GM23338 (cell line): ENCODE results near the gene FAM111B. TPM values are rescaled to one million over a fixed set of nuclear protein-coding genes. Genes with fewer than 3 reads are reported as not detected.
A peak's percentile ranks its signal among the peaks of the same experiment; 100 is the strongest.

ENCODE experiments used
- ATAC-seq: fragments of 200-7000 bp; cut with Tn5 transposase; 3 replicates; pipeline ENCODE4 v1.9.1; 2020
- DNase-seq: peaks from one replicate; pipeline ENCODE4 v3.0.0-alpha.2; 2015; ENCODE audit warnings: low spot score
- H2AFZ ChIP-seq: fragments of 200-600 bp; sonication (generic); 2 replicates; pipeline ENCODE4 v1.8.0; 2016; ENCODE audit warnings: antibody characterized with exemption, mild to moderate bottlenecking, moderate library complexity
- H3F3A ChIP-seq: fragments of 200-600 bp; sonication (generic); replicated peaks from 2 replicates; pipeline ENCODE4 v1.8.0; 2017; ENCODE audit warnings: antibody characterized with exemption, mixed run types, low read depth
- H3K27ac ChIP-seq: fragments of 200-600 bp; sonication (generic); 2 replicates; pipeline ENCODE4 v1.6.1; 2016; ENCODE audit warnings: low read depth
- H3K27me3 ChIP-seq: fragments of 200-600 bp; sonication (generic); 2 replicates; pipeline ENCODE4 v1.8.0; 2016; ENCODE audit warnings: mild to moderate bottlenecking, mixed run types, moderate library complexity; ENCODE audit not compliant: insufficient read depth
- H3K36me3 ChIP-seq: fragments of 200-600 bp; sonication (generic); 2 replicates; pipeline ENCODE4 v1.8.0; 2016; ENCODE audit warnings: mild to moderate bottlenecking; ENCODE audit not compliant: insufficient read depth
- H3K4me1 ChIP-seq: fragments of 200-600 bp; sonication (generic); 2 replicates; pipeline ENCODE4 v1.8.0; 2016; ENCODE audit warnings: mild to moderate bottlenecking, moderate library complexity; ENCODE audit not compliant: insufficient read depth
- H3K4me2 ChIP-seq: fragments of 200-600 bp; sonication (generic); 2 replicates; pipeline ENCODE4 v1.7.1; 2017; ENCODE audit warnings: mixed run types
- H3K4me3 ChIP-seq: fragments of 200-600 bp; sonication (generic); 2 replicates; pipeline ENCODE4 v1.6.1; 2016; ENCODE audit warnings: mixed run types
- H3K79me2 ChIP-seq: fragments of 200-600 bp; sonication (generic); replicated peaks from 2 replicates; pipeline ENCODE4 v1.8.0; 2017; ENCODE audit warnings: mild to moderate bottlenecking; ENCODE audit not compliant: insufficient read depth
- H3K9me2 ChIP-seq: fragments of 200-600 bp; sonication (generic); 2 replicates; pipeline ENCODE4 v1.8.0; 2017; ENCODE audit not compliant: insufficient read depth
- H4K20me1 ChIP-seq: fragments of 200-600 bp; sonication (generic); replicated peaks from 2 replicates; pipeline ENCODE4 v1.8.0; 2017; ENCODE audit warnings: mild to moderate bottlenecking; ENCODE audit not compliant: insufficient read depth
- H3K27ac Mint-ChIP-seq: 2 replicates; pipeline ENCODE4 v1.8.0; 2020; ENCODE audit warnings: inconsistent platforms, mild to moderate bottlenecking, moderate library complexity, mixed read lengths
- H3K27me3 Mint-ChIP-seq: 3 replicates; pipeline ENCODE4 v1.8.0; 2022; ENCODE audit warnings: low read depth, mild to moderate bottlenecking, moderate library complexity, mixed read lengths, inconsistent platforms; ENCODE audit not compliant: insufficient read depth, poor library complexity
- H3K36me3 Mint-ChIP-seq: 3 replicates; pipeline ENCODE4 v1.8.0; 2021; ENCODE audit warnings: low read depth, mild to moderate bottlenecking, inconsistent platforms, moderate library complexity, mixed read lengths
- H3K4me1 Mint-ChIP-seq: 3 replicates; pipeline ENCODE4 v1.8.0; 2020; ENCODE audit warnings: mild to moderate bottlenecking, inconsistent platforms, mixed read lengths
- H3K4me3 Mint-ChIP-seq: 3 replicates; pipeline ENCODE4 v1.8.0; 2021; ENCODE audit warnings: moderate library complexity, mild to moderate bottlenecking, inconsistent platforms, mixed read lengths
- H3K9me3 Mint-ChIP-seq: 3 replicates; pipeline ENCODE4 v1.8.0; 2020; ENCODE audit warnings: moderate library complexity, mild to moderate bottlenecking, inconsistent platforms, mixed read lengths
- CREB1 ChIP-seq: fragments of 250-450 bp; sonication (Bioruptor Pico); IDR thresholded peaks from 2 replicates; pipeline ENCODE4 v1.5.0; 2020; ENCODE audit warnings: low read depth, mild to moderate bottlenecking, moderate library complexity
- CTCF ChIP-seq, 2 experiments: fragments of 200-600 bp in 1 of 2; sonication (generic) in 1 of 2; conservative IDR thresholded peaks; 2 replicates each; pipeline versions ENCODE4 v1.5.1 to v1.6.1; 2016 to 2017; ENCODE audit warnings: antibody characterized with exemption in 2 of 2, low read depth in 2 of 2, mild to moderate bottlenecking in 2 of 2, moderate library complexity in 1 of 2
- EZH2phosphoT487 ChIP-seq: fragments of 200-600 bp; sonication (generic); IDR thresholded peaks from one replicate; pipeline ENCODE4 v1.8.1; 2018; ENCODE audit warnings: antibody characterized with exemption; ENCODE audit not compliant: unreplicated experiment
- NANOG ChIP-seq: IDR thresholded peaks from 2 replicates; pipeline ENCODE4 v1.6.1; 2016; ENCODE audit warnings: antibody characterized with exemption, borderline replicate concordance
- REST ChIP-seq: IDR thresholded peaks from one replicate; pipeline ENCODE4 v1.6.1; 2018; ENCODE audit warnings: antibody characterized with exemption; ENCODE audit not compliant: unreplicated experiment
- STAT1 ChIP-seq: IDR thresholded peaks from one replicate; pipeline ENCODE4 v1.6.1; 2016; ENCODE audit warnings: antibody characterized with exemption; ENCODE audit not compliant: unreplicated experiment
- ZNF114 ChIP-seq: fragments of 250-450 bp; sonication (Bioruptor Pico); IDR thresholded peaks from 2 replicates; pipeline ENCODE4 v1.5.0; 2020; ENCODE audit warnings: mild to moderate bottlenecking, moderate library complexity
- polyA plus RNA-seq: library from polyadenylated mRNA; unstranded; fragments of >200 nt; fragmentation: Nextera tagmentation; extraction: Ambion mirVana; gene quantifications from 2 replicates; pipeline ENCODE4 v1.2.1, GENCODE V29; 2016
- total RNA-seq: library from RNA; depleted of rRNA; stranded (reverse); fragments of >200 nt; shearing (Covaris generic); gene quantifications from 2 replicates; pipeline ENCODE4 v1.2.3, GENCODE V29; 2014

FAM111B gene
- total and polyA plus RNA-seq, 2 experiments from 2014 or later: 30.6 to 40.7 TPM

- H3K9me3 Mint-ChIP-seq: no peaks in the 10 kb centered on the region
Measured at GRCh38 chr11:59171508-59172322, 64.7 kb downstream of the FAM111B start, which contains the start of gene DTX4. TSS of gene DTX4 (plus strand) at chr11:59172132. CDS start at chr11:59172596, 464 bp downstream.

GRCh38 chr11:59172345-59173079, 65.5 kb downstream of the FAM111B start:
- peak; percentile 52 for DNase-seq
- no peak overlapping the region for H3K27ac ChIP-seq
- Mint-ChIP-seq H3K27ac (peak overlapping the region; percentile 78; the same call in 1 of the 2 replicates), H3K4me1 (peaks cover 31% of the 10 kb centered on the region), H3K27me3 (peaks cover 14% of the 10 kb centered on the region), H3K4me3 (peak overlapping the region; percentile 91), H3K36me3 (peaks cover 12% of the 10 kb centered on the region), H3K9me3 (no peaks in the 10 kb centered on the region)
- H4K20me1 ChIP-seq: 0 out of 2 replicates have a peak, but pooled peaks cover 7% of the 10 kb centered on the region
- H3K27me3 ChIP-seq: peaks cover 6% of the 10 kb centered on the region; the same call in 1 of the 2 replicates
- H3K4me3 ChIP-seq: peak overlapping the region; percentile 83
- H3K9me2 ChIP-seq: no peaks in the 10 kb centered on the region; the same call in 1 of the 2 replicates
- H3F3A ChIP-seq: peaks cover 5% of the 10 kb centered on the region; the same call in 1 of the 2 replicates
- H3K4me1 ChIP-seq: peaks cover 13% of the 10 kb centered on the region
- peak overlapping the region; percentile 97 for H2AFZ ChIP-seq
- peak overlapping the region; percentile 99 for H3K4me2 ChIP-seq
- peaks cover 14% of the 10 kb centered on the region for H3K79me2 ChIP-seq
- H3K36me3 ChIP-seq: no peaks in the 10 kb centered on the region
- peak; percentile 12 for ATAC-seq
- TF ChIP-seq ZNF114 (CRISPR knock-in tag): no peak
- TF ChIP-seq NANOG: no peak
- no peak for TF ChIP-seq CREB1 (CRISPR knock-in tag)
- TF ChIP-seq REST: no peak
- TF ChIP-seq EZH2phosphoT487: no peak
- no peak for TF ChIP-seq CTCF (conservative IDR thresholded peaks at IDR 0.05; ENCODE audit: low read depth in 2 of 2)

More at GRCh38 chr11:59171508-59172322, 64.7 kb downstream of the FAM111B start, which contains the start of gene DTX4:
- Histone ChIP-seq H3K79me2 (peaks cover 13% of the 10 kb centered on the region), H3K9me2 (no peaks in the 10 kb centered on the region; the same call in 1 of the 2 replicates), H3K4me3 (peak within 1 kb of the TSS; percentile 83), H3K27ac (peak within 1 kb of the TSS; percentile 90; the same call in 1 of the 2 replicates), H3K4me1 (peaks cover 13% of the 10 kb centered on the region), H4K20me1 (0 out of 2 replicates have a peak, but pooled peaks cover 7% of the 10 kb centered on the region), H2AFZ (peak within 1 kb of the TSS; percentile 97), H3K36me3 (no peaks in the 10 kb centered on the region), H3F3A (peaks cover 5% of the 10 kb centered on the region; the same call in 1 of the 2 replicates), H3K27me3 (peaks cover 6% of the 10 kb centered on the region; the same call in 1 of the 2 replicates), H3K4me2 (peak within 1 kb of the TSS; percentile 99)
- H3K27ac Mint-ChIP-seq: peak within 1 kb of the TSS; percentile 78; the same call in 1 of the 2 replicates
- DNase-seq (peak; percentile 97), ATAC-seq (peak; percentile 49)
- peaks cover 14% of the 10 kb centered on the region for H3K27me3 Mint-ChIP-seq
- peaks cover 4% of the 10 kb centered on the region; the same call in 2 of the 3 replicates for H3K36me3 Mint-ChIP-seq
- peak; percentile 78 to 93 for TF ChIP-seq CTCF (conservative IDR thresholded peaks at IDR 0.05; ENCODE audit: low read depth in 2 of 2)
- no peak for TF ChIP-seq NANOG
- TF ChIP-seq STAT1: no peak
- TF ChIP-seq ZNF114 (CRISPR knock-in tag): no peak
- H3K4me3 Mint-ChIP-seq: peak within 1 kb of the TSS; percentile 91
- peaks cover 23% of the 10 kb centered on the region for H3K4me1 Mint-ChIP-seq
